ENCODE results near the gene LRP1B.

Gene LRP1B

GRCh38 chr2:140804700-140805260 is 1326.0 kb downstream of the LRP1B start:
- no peaks in the 10 kb centered on the region for H3K9me2 ChIP-seq (ENCODE audit: low read depth, low read length)
- H3K27ac ChIP-seq (ENCODE audit: low read depth, low read length, poor library complexity, severe bottlenecking), result no peak overlapping the region
- H3F3A ChIP-seq (ENCODE audit: insufficient read depth, low read length), result no peaks in the 10 kb centered on the region
- no peak overlapping the region for H3K4me3 ChIP-seq (ENCODE audit: low read depth, low read length, poor library complexity, severe bottlenecking)
- no peak for TF ChIP-seq CTCF (IDR thresholded peaks at IDR 0.05; ENCODE audit: low read length)
- TF ChIP-seq EZH2 (IDR thresholded peaks at IDR 0.05; ENCODE audit: borderline replicate concordance, low read length), result no peak
- no peaks in the 10 kb centered on the region for H3K9me3 ChIP-seq (ENCODE audit: low read length)
- H3K27me3 ChIP-seq (ENCODE audit: insufficient read depth, low read length), result no peaks in the 10 kb centered on the region
- H3K36me3 ChIP-seq (ENCODE audit: insufficient read depth, low read length), result no peaks in the 10 kb centered on the region
- no peak overlapping the region for H2AFZ ChIP-seq (ENCODE audit: low read length)
- no peaks in the 10 kb centered on the region for H3K79me2 ChIP-seq (ENCODE audit: insufficient read depth, low read length)
- no peak overlapping the region for H3K4me2 ChIP-seq (ENCODE audit: low read length)
- H4K20me1 ChIP-seq (ENCODE audit: insufficient read depth, low read length), result no peaks in the 10 kb centered on the region
- no peak overlapping the region for H3K9ac ChIP-seq (ENCODE audit: low read length)
- H3K4me1 ChIP-seq (ENCODE audit: insufficient read depth, low read length, severe bottlenecking), result no peaks in the 10 kb centered on the region

GRCh38 chr2:140801311-140801710 is 1329.5 kb downstream of the LRP1B start:
- Histone ChIP-seq H2AFZ (ENCODE audit: low read length) (no peak overlapping the region), H3K9me2 (ENCODE audit: low read depth, low read length) (no peaks in the 10 kb centered on the region), H3K27me3 (ENCODE audit: insufficient read depth, low read length) (no peaks in the 10 kb centered on the region), H3K27ac (ENCODE audit: low read depth, low read length, poor library complexity, severe bottlenecking) (no peak overlapping the region), H3K79me2 (ENCODE audit: insufficient read depth, low read length) (no peaks in the 10 kb centered on the region), H3K4me3 (ENCODE audit: low read depth, low read length, poor library complexity, severe bottlenecking) (no peak overlapping the region), H3K9me3 (ENCODE audit: low read length) (no peaks in the 10 kb centered on the region), H4K20me1 (ENCODE audit: insufficient read depth, low read length) (no peaks in the 10 kb centered on the region), H3K36me3 (ENCODE audit: insufficient read depth, low read length) (no peaks in the 10 kb centered on the region), H3K9ac (ENCODE audit: low read length) (no peak overlapping the region), H3K4me1 (ENCODE audit: insufficient read depth, low read length, severe bottlenecking) (no peaks in the 10 kb centered on the region), H3F3A (ENCODE audit: insufficient read depth, low read length) (no peaks in the 10 kb centered on the region), H3K4me2 (ENCODE audit: low read length) (no peak overlapping the region)
- TF ChIP-seq CTCF (IDR thresholded peaks at IDR 0.05; ENCODE audit: low read length) (no peak), EZH2 (IDR thresholded peaks at IDR 0.05; ENCODE audit: borderline replicate concordance, low read length) (no peak)

GRCh38 chr2:140797718-140798117 is 1333.1 kb downstream of the LRP1B start:
- Histone ChIP-seq H3K9ac (ENCODE audit: low read length) (no peak overlapping the region), H3K4me1 (ENCODE audit: insufficient read depth, low read length, severe bottlenecking) (no peaks in the 10 kb centered on the region), H3K4me3 (ENCODE audit: low read depth, low read length, poor library complexity, severe bottlenecking) (no peak overlapping the region), H2AFZ (ENCODE audit: low read length) (no peak overlapping the region), H3F3A (ENCODE audit: insufficient read depth, low read length) (no peaks in the 10 kb centered on the region), H3K4me2 (ENCODE audit: low read length) (no peak overlapping the region), H3K79me2 (ENCODE audit: insufficient read depth, low read length) (no peaks in the 10 kb centered on the region), H3K9me2 (ENCODE audit: low read depth, low read length) (no peaks in the 10 kb centered on the region), H4K20me1 (ENCODE audit: insufficient read depth, low read length) (no peaks in the 10 kb centered on the region), H3K27ac (ENCODE audit: low read depth, low read length, poor library complexity, severe bottlenecking) (no peak overlapping the region), H3K27me3 (ENCODE audit: insufficient read depth, low read length) (no peaks in the 10 kb centered on the region), H3K36me3 (ENCODE audit: insufficient read depth, low read length) (no peaks in the 10 kb centered on the region), H3K9me3 (ENCODE audit: low read length) (no peaks in the 10 kb centered on the region)
- TF ChIP-seq EZH2 (IDR thresholded peaks at IDR 0.05; ENCODE audit: borderline replicate concordance, low read length), result no peak
- TF ChIP-seq CTCF (IDR thresholded peaks at IDR 0.05; ENCODE audit: low read length), result no peak
